NCI-H69 (cell line): ENCODE results near the gene B4GALT1.

ENCODE experiments used
- DNase-seq: peaks from one replicate; lab custom pipeline; 2025; lab: John Stamatoyannopoulos, UW

Gene B4GALT1

DNA sequence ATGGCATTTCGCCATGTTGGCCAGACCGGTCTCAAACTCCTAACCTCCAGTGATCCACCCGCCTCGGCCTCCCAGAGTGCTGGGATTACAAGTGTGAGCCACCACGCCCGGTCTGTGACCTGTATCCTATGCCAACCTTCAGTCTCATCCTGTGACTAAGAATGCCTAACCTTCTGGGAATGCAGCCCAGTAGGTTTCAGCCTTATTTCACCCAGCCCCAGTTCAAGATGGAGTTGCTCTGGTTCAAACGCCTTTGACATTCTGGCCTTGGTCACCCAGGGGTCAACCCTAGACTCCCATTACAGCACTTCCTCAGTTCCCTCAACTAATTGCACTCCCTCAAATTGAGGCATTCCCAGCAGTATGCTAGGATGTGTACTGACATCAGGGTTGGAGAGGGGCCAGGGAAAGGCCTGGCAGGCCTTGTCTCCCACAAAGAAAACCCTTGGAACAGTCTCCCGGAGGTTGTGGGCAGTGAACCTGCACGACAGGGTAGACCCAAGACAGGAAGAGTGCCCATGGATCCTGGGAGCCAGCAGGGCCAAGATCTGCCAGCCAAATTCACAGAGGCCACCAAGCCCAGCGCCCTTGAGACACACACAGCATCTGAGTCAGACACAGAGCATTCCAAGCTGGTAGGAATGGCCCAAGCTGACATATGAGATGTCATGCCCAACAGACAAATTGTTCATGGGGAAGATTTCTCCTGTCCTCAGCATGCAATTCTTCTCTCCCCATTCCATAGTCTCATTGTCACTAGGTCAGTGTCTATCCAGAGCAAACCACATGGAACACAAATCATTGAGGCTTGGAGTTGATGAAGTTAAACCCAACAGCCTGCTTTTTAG is 65.8 kb downstream of the B4GALT1 start:
- DNase-seq = no peak

DNA sequence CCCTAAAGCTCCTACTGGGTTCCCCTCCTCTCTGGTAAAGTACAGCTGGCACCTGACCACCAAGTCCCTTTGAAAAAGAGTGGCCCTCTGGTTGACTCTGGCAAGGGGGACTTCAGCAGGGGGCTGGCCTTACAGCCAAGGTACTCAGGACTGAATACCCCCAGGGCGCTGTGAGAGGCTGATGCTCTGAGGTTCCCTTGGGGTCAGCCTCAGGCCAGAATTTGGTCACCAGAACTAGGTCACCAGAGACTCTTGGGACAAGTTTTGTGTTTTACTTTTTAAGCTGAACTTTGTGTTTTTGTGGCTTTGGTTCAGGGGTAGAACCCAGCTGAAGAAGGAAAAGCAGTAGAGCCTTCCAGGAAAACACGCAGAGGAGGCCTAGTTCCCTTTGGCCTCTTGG is 67.4 kb downstream of the B4GALT1 start:
- DNase-seq = no peak

DNA sequence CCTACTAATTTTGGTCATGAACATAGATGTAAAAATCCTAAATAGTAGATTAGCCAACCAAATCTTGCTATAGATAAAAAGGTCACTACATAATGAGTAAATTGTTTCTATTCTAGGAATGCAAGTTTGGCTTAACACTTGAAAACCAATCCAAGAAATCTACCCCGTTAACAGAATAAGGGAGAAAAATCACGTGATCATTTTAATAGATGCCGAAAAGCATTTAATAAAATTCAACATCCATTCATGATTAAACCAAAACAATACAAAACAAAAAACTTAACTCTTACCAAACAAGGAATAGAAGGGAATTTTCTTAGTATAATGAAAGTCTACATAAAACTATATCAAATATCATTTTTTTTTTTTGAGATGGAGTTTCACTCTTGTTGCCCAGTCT is 69.9 kb downstream of the B4GALT1 start:
- DNase-seq = no peak

DNA sequence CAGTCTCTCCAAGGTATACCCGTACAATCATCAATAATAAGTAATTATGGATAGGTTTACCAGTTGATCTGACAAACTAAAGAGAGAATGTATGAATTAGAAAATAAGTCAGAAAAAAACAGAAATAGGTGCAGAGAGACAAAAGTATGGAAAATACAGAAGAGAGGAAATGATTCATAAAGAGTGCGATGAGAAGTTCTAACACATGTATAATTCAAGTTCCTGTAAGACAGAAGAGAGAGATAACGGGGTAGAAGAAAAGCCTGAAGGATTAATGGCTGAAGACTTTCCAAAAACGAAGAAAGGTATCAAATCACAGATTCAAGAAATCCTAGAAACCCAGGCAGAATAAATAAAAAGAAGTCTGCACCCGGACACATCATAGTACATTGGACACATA is 74.5 kb downstream of the B4GALT1 start:
- no peak for DNase-seq

DNA sequence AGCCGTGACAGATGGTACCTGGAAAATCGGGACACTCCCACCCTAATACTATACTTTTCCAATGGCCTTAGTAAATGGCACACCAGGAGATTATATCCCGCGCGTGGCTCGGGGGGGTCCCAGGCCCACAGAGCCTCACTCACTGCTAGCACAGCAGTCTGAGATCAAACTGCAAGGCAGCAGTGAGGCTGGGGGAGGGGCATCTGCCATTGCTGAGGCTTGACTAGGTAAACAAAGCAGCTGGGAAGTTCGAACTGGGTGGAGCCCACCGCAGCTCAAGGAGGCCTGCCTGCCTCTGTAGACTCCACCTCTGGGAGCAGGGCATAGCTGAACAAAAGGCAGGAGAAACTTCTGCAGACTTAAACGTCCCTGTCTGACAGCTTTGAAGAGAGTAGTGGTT is 81.5 kb downstream of the B4GALT1 start:
- DNase-seq = peak; percentile 51

DNA sequence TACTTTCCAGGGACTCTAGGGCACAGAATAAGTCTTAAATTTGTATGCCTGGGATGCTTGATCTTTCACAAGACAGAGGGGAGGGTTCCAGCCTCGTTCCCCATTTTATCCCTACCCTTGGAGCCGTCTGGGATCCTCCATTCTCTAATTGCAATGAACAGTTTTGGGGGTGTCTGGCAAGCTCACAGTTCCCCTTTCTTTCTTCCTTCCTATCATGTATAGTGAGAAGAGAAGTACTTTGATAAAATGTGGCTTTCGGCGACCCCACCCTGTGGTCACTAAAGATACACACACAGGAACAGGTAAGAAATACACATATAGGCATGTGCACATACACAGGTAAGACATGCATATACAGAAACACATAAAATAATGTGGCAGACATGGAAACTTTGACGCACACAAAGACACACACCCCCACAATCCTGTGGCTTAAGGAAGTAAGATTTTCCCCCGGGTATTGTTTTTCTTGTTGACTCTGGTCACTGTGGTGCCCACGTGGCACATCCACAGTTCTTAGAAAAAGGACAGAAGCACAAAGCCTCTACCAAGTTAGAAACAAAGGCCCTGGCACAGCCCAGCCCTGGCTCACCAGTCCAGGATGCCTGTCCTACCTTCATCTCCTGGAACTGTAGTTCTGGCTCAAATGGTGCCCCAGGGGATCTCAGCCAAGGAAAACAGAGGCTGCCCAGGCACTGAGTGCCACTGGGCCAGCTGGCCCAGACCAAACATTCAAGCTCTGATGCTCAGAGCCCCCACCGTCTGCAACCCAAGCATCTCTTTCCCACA is 84.4 kb downstream of the B4GALT1 start:
- DNase-seq = peak; percentile 30

DNA sequence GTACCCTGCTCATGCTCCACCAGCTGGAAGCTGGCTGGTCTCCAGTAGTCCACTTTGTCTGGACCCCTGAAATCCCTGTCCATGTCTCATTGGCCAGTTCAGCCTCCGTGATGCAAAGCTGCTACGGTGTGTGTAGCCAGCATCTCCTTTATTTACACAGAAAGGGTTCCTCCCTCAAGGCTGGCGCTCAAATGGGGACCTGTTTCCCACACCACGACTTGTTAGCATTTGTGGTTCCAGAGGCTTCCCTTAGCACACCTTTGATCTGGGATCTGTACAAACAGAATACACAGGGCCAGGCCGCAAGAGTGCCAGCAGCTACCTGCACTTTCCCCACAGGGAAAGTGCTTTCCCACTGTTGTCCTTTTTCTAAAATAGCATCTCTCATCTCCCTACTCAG is 85.0 kb downstream of the B4GALT1 start:
- peak; percentile 25 for DNase-seq

DNA sequence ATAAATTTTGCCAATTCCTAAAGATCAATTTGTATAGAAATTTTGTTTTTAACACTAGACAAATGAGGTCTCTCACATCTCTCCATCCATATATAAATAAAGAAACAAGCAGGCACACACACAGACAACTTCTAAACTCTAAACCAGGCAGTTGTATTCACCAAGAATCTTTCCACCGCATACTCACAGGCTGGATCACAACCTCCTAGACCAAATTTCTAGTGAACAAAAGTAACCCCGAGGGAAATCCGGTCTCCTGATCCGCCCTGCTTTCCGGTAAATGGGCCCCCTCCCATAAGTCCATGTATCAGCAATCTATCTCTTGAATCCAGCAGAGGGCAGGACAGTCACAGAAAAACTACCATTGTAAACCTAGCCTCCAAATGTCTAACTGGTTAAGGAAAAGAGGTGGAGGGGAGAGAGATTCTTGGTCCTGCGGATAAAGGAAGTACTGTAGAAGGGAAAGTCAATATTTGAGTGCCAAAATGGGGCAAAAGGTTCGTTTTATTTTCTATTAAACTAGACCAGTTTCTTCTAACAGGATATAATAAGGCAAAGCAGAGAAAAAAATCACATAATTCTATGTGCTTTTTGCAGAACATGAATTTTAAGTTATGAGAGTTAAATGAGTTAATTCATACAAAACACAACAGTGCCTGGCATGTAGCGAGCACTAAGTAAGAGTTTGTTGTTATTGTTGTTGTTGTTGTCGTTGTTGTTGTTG is 85.8 kb downstream of the B4GALT1 start:
- peak; percentile 95 for DNase-seq

DNA sequence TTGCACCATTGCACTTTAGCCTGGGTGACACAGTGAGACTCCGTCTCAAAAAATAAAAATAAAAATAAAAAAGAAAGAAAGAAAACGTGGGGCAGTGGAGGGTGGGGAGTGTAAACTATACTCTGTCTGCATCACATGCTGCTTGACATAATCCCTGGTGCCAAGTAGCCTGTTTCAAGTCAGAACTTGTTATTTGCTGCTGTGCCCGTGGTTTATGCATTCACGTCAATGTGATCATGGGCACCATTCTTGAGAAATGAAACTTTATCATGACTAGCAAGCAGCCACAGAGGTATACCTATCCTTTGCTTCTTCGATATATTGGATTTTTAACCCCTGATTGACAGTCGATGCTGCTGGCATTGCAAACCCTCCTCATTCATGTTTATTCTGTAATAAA is 86.6 kb downstream of the B4GALT1 start:
- DNase-seq = peak; percentile 33

DNA sequence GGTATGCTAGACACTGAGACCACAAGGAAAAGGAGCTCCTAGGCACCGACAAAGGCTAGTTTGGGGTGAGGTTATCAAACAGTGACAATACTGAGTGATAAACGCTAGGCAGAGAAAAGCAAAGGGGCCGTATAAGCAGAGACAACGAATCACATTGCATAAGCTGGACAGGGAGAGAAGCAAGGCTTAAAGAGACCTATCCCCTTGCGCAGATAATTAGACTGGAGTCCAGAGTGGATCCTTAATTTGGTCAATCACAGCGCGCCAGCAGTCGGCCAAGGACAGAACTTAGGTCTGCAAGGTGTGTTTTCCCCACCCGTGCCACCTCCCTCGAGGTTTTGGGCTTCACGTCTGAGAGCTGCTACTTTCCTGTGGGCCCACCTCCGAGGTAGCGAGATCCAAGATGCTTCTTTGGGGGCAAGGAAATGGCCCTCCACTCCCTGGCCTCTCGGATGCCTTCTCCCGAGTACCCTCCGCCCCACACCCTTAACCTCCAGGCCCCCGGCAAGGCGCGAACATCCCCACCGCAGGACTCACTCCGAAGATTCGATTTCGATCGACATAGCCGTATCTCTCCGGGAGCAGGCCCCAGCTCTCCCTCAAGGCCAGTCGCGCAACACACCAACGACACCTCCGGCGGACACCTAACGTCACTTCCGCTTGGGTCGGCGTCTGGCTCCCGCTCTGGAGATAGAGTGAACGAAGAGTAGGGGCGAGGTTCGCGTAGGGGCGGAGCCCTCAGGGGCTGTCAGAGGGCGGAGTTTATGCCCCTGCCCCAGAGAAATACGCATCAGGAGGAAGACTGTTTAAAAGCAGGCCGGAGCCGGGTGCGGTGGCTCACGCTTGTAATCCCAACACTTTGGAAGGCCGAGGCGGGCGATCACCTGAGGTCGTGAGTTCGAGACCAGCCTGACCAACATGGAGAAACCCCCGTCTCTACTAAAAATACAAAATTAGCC is 90.8 kb downstream of the B4GALT1 start, which contains the start of gene SMU1:
TSS of gene SMU1 (minus strand) at position 629 of the 959 bp plus-strand sequence. CDS start at position 563, 66 bp downstream.
- DNase-seq = peak; percentile 99

DNA sequence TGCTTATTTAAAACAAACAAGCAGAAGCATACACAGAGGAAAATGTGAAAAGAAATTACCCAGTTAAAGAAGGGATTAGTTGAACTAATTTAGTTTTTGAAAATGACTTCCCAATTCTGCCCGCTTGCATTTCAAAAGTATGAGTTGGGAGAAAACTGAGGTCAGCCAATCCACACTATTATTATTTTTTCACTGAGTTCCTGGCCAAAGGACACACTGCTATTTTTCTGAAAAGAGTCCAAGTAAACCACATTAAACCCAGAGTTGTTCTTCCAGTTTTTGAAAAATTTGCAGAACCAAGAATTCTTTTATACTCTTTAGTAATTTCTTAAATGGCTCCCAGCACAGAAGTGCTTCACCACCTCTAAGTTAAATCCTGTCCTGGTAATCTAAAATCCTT is 98.1 kb downstream of the B4GALT1 start:
- DNase-seq = no peak

DNA sequence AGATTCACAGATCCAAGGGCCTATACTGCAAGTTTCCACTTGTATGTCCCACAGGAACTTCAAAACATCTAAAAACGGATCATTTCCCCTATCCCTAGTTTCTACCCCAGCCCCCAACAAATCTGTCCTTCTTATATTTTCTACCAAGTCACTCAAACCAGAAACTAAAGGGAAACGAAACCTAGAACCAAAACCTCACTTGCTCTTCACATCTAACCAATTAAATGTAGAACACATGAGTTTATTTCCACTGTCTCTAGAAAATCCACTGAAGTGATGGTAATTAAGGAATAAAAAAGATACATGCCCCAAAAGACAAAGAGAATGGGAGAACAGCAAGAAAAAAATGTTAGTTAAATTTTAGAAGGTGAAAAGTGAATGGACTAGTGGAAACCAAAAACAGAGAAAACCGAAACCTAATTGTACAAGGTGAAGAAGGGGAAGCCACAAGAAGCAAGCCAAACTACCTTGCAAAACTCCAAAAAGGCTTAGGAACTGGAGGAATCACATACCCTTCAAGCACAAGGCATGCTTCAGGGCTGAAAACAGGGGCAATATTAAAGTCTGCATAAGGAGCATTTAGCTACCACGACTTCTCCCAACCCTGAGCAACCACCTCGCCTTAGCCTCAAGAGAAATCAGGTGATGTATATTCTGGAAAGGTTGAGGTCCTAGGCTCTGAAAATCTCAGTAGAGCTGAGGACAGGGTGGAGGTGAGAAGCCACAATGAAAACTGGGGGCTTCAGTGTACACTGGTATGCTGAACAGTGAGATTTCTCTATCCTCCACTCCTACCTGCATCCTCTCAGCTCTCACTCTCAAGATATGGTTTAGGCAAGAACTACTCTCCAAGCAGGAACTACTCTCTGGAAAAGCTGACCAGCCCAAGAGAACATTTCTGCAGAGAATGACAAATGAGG is 101.7 kb downstream of the B4GALT1 start:
- DNase-seq = no peak
